Mucosa of descending colon (tissue), 3 donors: ENCODE results near the gene LRRC4B. TPM values are rescaled to one million over a fixed set of nuclear protein-coding genes. Genes with fewer than 3 reads are reported as not detected.

ENCODE experiments used
- ATAC-seq: fragments of 200-7000 bp; cut with Tn5 transposase; one replicate; pipeline ENCODE4 v1.9.1; 2020; ENCODE audit warnings: mild to moderate bottlenecking, moderate library complexity
- DNase-seq, 3 donors: peaks; one replicate each; pipeline ENCODE4 v3.0.0-alpha.2; 2020
- H3K36me3 ChIP-seq: fragments of 200-600 bp; one replicate; pipeline ENCODE4 v1.8.0; 2021; ENCODE audit warnings: low read depth, mild to moderate bottlenecking
- H3K4me1 ChIP-seq: fragments of 200-600 bp; one replicate; pipeline ENCODE4 v1.8.0; 2021; ENCODE audit warnings: low read depth, mild to moderate bottlenecking
- H3K4me3 ChIP-seq: fragments of 200-600 bp; one replicate; pipeline ENCODE4 v1.8.0; 2021; ENCODE audit warnings: mild to moderate bottlenecking
- H3K9me3 ChIP-seq: fragments of 200-600 bp; one replicate; pipeline ENCODE4 v1.8.0; 2021; ENCODE audit warnings: mild to moderate bottlenecking
- CTCF ChIP-seq: fragments of 200-600 bp; IDR thresholded peaks from one replicate; pipeline ENCODE4 v1.8.0; 2022; ENCODE audit warnings: antibody characterized with exemption, mild to moderate bottlenecking
- intact Hi-C, 2 donors: fragments of 100-400 bp; cut with DNase I in 1 of 2; cut with micrococcal nuclease in 1 of 2; formaldehyde crosslinking; loops; one replicate each; pipeline versions ENCODE4 v1.11.0 to v1.11.1; 2022; cut with DNase I, micrococcal nuclease
- total RNA-seq, 3 donors: library from RNA; stranded (reverse); fragmentation: NEBNext Ultra II Directional in 2 of 3; extraction: Animal tissue kit (Norgen Biotek cat#: 25700) in 2 of 3; gene quantifications; one replicate each; pipeline versions ENCODE4 v1.2.1 to v1.2.4, GENCODE V29; 2021 to 2023
- donor health status: DM: no; HTN: no; CAD: no; lungs with moderate emphysema.
- donor health status: DM: no; HTN: no; CAD: no.
- donor health status: DM: no; HTN: yes; CAD: no.

The LRRC4B gene
- total RNA-seq, 3 donors from 2014 or later: 0.52 to 4.8 (median 1.3) TPM

GRCh38 chr19:50485284-50485955 is 82.8 kb downstream of the LRRC4B start:
- no peaks in the 10 kb centered on the region for H3K9me3 ChIP-seq
- intact Hi-C loops: no loop called here
- H3K4me3 ChIP-seq: no peak overlapping the region
- no peak for ATAC-seq
- no peak for TF ChIP-seq CTCF
- no peaks in the 10 kb centered on the region for H3K4me1 ChIP-seq
- H3K36me3 ChIP-seq: no peaks in the 10 kb centered on the region
- no peak for DNase-seq

GRCh38 chr19:50482916-50483315 is 85.3 kb downstream of the LRRC4B start:
- H3K36me3 ChIP-seq: no peaks in the 10 kb centered on the region

GRCh38 chr19:50482271-50482855 is 85.9 kb downstream of the LRRC4B start:
- Histone ChIP-seq H3K36me3 (no peaks in the 10 kb centered on the region), H3K4me1 (peaks cover 5% of the 10 kb centered on the region), H3K4me3 (no peak overlapping the region), H3K9me3 (no peaks in the 10 kb centered on the region)
- DNase-seq (no peak), ATAC-seq (no peak)
- no peak for TF ChIP-seq CTCF
- intact Hi-C loops: no loop called here

More at GRCh38 chr19:50482916-50483315, 85.3 kb downstream of the LRRC4B start:
- Histone ChIP-seq H3K4me1 (no peaks in the 10 kb centered on the region), H3K4me3 (no peak overlapping the region), H3K9me3 (no peaks in the 10 kb centered on the region)
- TF ChIP-seq CTCF: no peak
- no peak for ATAC-seq
- DNase-seq: no peak
- intact Hi-C loops: no loop called here

GRCh38 chr19:50481351-50482149 is 86.7 kb downstream of the LRRC4B start:
- Histone ChIP-seq H3K4me1 (peaks cover 10% of the 10 kb centered on the region), H3K4me3 (no peak overlapping the region), H3K36me3 (no peaks in the 10 kb centered on the region), H3K9me3 (no peaks in the 10 kb centered on the region)
- intact Hi-C loops: no loop called here
- no peak for TF ChIP-seq CTCF
- DNase-seq (peak in 1 of 3 donors; percentile 41), ATAC-seq (no peak)

GRCh38 chr19:50480281-50481111 is 87.7 kb downstream of the LRRC4B start:
- Histone ChIP-seq H3K4me3 (no peak overlapping the region), H3K4me1 (peaks cover 10% of the 10 kb centered on the region), H3K36me3 (no peaks in the 10 kb centered on the region), H3K9me3 (no peaks in the 10 kb centered on the region)
- intact Hi-C loops: no loop called here
- DNase-seq (peak in 1 of 3 donors; percentile 49), ATAC-seq (no peak)
- no peak for TF ChIP-seq CTCF
